Cerebellar nuclear complex (tissue), 1 donor: ENCODE data around the gene GPR32.
"Not testable (repeated sequence)": the region's sequence is repeated elsewhere in the genome, so short reads cannot be mapped to it uniquely, and the experiment has no call there.

ENCODE experiments used
- DNase-seq, 2 experiments: peaks; one replicate each; lab custom pipeline; 2025; lab: John Stamatoyannopoulos, UW

The GPR32 gene

DNA sequence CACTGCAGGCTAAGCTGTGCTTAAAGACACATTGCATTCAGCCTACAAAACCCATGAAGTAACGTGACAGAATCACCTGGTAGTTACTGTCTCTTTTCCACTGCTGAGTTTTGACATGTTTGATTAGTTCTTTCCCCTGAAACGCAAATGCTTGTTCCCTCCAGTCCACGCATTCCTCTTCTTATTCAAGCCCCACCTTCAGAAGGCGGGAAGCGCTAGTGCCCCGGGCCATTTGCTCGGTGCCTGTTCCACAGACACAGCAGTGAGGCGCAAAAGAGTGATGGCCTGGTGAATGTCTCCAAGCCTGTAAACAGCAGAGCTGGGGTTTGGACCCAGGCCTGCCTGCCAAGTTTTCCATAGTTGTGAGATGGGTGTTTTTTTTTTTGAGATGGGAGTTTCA is 30.8 kb downstream of the GPR32 start:
- DNase-seq, result no peak

GRCh38 chr19:50803633-50804419 is 33.6 kb downstream of the GPR32 start:
- DNase-seq, result no peak

DNA sequence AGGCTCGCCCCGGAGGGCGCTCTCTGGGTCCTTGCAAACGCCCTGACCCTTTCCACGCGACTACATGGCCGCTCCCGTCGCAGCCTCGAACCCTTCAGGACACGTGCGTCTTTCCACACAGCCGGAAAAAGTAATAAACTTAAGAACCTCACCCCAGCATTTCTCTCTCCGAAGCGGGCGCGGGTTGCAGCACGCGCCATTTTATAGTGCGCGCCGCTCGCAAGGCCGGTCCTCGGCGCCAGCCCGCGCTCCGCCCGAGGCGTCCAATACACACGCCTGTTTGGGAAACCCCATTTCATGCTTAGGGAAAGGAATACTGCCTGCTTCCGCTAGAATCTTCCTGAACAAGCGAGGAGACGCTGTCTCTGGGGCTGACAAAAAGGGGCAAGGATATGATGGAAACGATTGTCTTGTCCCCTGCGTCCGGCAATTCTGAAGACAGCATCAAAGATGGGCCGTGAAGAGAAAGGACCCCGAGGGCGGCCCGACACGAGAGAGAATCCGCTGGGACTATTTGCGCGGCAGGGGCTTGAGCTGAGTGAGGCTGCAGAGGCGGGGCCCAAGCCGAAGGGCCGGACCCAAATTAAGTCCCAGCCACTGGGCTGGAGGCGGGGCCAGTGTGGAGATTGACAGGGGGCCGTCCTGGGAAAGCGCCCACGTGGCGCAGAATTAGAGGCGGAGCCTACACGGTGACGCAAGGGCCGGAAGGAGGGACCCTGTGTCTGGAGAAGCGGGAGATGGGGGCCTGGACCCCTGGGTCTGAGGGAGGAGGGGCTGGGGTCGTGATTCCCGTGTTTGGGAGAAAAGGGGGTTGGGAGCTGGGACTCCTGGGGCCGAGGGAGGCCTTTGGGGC is 34.4 kb downstream of the GPR32 start:
- DNase-seq, result peak; percentile 92 to 94

- no peak for DNase-seq
Observed at GRCh38 chr19:50808856-50809255, 38.6 kb downstream of the GPR32 start.

DNA sequence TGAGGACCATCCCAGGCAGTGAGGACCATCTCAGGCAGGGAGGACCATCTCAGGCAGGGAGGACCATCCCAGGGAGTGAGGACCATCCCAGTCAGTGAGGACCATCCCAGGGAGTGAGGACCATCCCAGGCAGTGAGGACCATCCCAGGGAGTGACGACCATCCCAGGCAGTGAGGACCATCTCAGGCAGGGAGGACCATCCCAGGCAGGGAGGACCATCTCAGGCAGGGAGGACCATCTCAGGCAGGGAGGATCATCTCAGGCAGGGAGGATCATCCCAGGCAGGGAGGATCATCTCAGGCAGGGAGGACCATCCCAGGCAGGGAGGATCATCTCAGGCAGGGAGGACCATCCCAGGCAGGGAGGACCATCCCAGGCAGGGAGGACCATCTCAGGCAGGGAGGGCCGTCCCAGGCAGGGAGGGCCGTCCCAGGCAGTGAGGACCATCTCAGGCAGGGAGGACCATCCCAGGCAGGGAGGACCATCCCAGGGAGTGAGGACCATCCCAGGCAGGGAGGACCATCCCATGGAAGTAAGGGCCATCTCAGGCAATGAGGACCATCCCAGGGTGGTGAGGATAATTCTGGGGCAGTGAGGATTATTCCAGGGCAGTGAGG is 41.5 kb downstream of the GPR32 start:
- DNase-seq, result not testable (repeated sequence)

- DNase-seq, result no peak
Observed at GRCh38 chr19:50812474-50812873, 42.2 kb downstream of the GPR32 start.

GRCh38 chr19:50814883-50815282 is 44.6 kb downstream of the GPR32 start:
- DNase-seq, result no peak

GRCh38 chr19:50815439-50815838 is 45.2 kb downstream of the GPR32 start:
- DNase-seq, result no peak

GRCh38 chr19:50817941-50818858 is 47.9 kb downstream of the GPR32 start:
- DNase-seq, result no peak

DNA sequence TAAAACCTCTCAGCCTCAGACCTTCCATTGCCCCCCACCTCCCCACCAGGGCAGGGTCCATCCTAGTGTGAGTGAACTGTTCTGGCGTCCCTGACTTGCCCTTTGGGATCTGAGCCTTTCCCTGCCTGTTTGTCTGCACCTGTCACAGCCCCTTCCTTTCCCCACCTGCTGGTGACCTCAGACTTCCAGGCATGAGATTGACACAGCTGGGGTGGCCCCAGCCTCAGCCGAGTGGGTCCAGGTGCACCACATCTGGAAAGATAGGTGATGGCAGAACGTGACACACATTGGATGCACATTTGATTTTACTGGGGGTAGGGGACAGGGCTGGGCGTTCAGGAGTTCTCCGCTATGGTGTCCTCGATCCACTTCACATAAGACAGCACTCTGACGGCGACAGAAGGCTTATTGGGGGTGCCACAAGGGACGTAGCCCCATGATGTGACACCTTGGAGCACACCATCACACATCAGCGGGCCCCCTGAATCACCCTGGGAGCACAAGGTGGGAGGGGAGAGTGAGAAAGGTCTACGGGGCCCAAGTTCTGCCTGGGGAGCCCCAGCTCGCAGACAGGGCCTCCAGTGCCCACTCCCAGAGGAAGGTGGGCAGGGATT is 48.7 kb downstream of the GPR32 start:
- DNase-seq, result no peak

DNA sequence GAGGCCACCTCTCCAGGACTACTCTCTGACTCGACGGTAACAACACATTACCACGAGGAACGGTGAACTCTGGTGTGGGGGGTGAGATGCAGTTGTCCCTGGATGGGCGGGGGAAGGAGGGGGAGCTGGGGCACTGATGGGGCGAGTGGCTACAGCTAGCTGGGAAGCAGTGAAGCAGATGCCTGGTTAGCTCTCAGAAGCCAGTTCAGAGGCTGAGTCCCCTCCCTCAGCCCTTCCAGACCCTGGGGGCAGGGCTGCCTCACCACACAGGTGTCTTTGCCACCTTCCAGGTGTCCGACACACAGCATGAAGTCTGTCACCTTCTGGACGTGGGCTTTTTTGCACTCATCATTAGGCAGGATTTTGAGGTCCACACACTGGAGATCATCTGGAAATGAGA is 49.4 kb downstream of the GPR32 start:
- no peak for DNase-seq

- DNase-seq, result no peak
Observed at GRCh38 chr19:50820086-50820485, 49.8 kb downstream of the GPR32 start.

DNA sequence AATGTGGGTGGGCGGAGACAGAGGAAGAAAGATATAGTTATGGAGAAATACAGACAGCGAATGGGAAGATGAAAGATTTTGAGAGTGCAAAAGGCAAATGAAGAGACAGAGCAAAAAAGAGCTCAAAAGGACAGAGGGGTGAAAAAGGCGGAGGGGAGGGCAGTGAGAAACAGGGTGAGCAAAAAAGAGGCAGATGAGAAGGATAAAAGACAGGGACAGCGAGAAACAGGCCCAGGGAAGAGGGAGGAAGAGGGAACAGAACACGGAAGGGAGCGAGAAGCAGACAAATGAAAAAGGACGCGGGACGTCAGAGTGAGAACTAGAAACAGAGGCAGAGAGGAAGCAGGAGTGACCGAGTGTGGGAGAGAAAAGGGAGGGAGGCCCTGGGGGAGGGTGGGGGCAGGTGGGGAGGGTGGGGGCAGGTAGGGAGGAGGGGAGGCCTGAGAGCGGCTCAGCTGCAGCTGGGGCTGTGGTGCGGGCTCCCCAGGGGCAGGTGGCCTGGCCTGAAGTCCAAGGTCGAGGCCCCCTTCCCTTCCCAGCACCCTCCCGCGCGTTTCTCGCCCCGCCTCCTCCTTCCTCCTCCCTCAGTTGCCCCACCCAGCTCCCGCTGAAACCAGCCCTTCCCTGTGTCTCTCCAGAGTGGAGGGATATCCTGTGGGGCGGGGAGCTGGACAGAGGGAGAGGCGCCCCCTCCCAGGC is 50.4 kb downstream of the GPR32 start:
- no peak for DNase-seq

DNA sequence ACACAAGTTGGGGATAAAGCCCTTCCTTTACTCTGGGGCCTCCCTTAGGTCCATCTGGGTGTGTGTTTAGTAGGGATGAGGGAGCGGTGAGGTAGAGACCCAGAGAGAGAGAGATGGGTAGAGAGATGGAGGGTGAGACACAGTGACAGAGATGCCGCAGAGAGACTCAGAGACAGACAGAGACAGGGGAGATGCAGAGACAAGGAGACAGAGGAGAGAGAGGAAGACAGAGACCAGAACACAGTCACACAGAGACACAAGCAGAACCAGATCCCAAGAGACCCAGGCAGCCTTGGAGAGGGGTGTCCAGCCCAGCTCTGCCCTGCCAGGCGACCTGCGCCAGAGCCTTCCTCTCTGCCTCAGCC is 51.0 kb downstream of the GPR32 start:
- DNase-seq, result no peak
